Stomach (tissue), 4 donors: ENCODE results near the gene RICTOR.

Experiments
- EP300 ChIP-seq: sonication (generic); formaldehyde crosslinking; IDR thresholded peaks from one replicate; pipeline ENCODE4 v1.6.1; 2017; ENCODE audit warnings: antibody characterized with exemption
- POLR2A ChIP-seq, 4 donors: fragments of 450-650 bp; IDR thresholded peaks; one replicate each; pipeline ENCODE4 v1.6.1; 2016; ENCODE audit warnings: antibody characterized with exemption in 4 of 4, control low read depth in 2 of 4, mild to moderate bottlenecking in 1 of 4, moderate library complexity in 1 of 4
- POLR2AphosphoS5 ChIP-seq, 3 donors: sonication (generic); formaldehyde crosslinking; IDR thresholded peaks; one replicate each; pipeline ENCODE4 v1.6.1; 2016; ENCODE audit warnings: antibody characterized with exemption in 3 of 3
- TF ChIP-seq, protein P1 (sequence below), 7 experiments: fragments of 450-650 bp in 4 of 7; fragments of 200-600 bp in 3 of 7; sonication (generic) in 3 of 7; IDR thresholded peaks; one replicate each; pipeline ENCODE4 v1.5.1; 2016 to 2019; ENCODE audit warnings: antibody characterized with exemption in 7 of 7, control low read depth in 2 of 7, mild to moderate bottlenecking in 1 of 7

DNA sequence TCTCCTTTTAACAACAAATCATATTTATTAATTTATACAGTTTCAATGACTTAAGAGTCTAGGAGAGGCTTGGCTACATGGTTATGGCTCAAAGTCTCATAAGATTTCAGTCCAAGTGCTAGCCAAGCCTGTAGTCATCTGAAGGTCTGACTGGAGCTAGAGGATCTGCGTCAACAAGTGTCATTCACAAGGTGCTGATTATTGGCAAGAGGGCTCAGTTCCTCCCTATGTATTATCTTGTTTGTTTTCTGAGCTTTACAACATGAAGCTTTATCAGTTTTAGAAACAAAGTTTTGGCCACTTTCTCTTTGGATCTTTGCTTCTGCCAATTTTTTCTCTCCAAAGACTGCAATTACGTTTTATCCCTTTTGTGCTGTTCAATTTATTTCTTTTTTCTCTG, 94.7 kb downstream of the RICTOR start:
- TF ChIP-seq, protein P1, sequence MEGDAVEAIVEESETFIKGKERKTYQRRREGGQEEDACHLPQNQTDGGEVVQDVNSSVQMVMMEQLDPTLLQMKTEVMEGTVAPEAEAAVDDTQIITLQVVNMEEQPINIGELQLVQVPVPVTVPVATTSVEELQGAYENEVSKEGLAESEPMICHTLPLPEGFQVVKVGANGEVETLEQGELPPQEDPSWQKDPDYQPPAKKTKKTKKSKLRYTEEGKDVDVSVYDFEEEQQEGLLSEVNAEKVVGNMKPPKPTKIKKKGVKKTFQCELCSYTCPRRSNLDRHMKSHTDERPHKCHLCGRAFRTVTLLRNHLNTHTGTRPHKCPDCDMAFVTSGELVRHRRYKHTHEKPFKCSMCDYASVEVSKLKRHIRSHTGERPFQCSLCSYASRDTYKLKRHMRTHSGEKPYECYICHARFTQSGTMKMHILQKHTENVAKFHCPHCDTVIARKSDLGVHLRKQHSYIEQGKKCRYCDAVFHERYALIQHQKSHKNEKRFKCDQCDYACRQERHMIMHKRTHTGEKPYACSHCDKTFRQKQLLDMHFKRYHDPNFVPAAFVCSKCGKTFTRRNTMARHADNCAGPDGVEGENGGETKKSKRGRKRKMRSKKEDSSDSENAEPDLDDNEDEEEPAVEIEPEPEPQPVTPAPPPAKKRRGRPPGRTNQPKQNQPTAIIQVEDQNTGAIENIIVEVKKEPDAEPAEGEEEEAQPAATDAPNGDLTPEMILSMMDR (IDR thresholded peaks at IDR 0.05), result no peak
- TF ChIP-seq EP300, result no peak
- no peak for TF ChIP-seq POLR2A (IDR thresholded peaks at IDR 0.05)
- TF ChIP-seq POLR2AphosphoS5 (IDR thresholded peaks at IDR 0.05), result no peak
